Endodermal cell (in vitro differentiated cells): ENCODE data around the gene THSD4. TPM values are rescaled to one million over a fixed set of nuclear protein-coding genes. Genes with fewer than 3 reads are reported as not detected.

Experiments used
- DNase-seq: peaks from one replicate; pipeline ENCODE4 v3.0.0-alpha.2; 2017
- H3K27ac ChIP-seq: 2 replicates; pipeline ENCODE4 v1.5.1; 2013; ENCODE audit warnings: mild to moderate bottlenecking, low read depth, low read length, moderate library complexity
- H3K27me3 ChIP-seq: 2 replicates; pipeline ENCODE4 v1.6.1; 2013; ENCODE audit warnings: mild to moderate bottlenecking, low read length, moderate library complexity; ENCODE audit not compliant: insufficient read depth, control insufficient read depth, poor library complexity, severe bottlenecking
- H3K36me3 ChIP-seq: 2 replicates; pipeline ENCODE4 v1.7.0; 2013; ENCODE audit warnings: mild to moderate bottlenecking, low read length, moderate library complexity; ENCODE audit not compliant: control insufficient read depth, insufficient read depth
- H3K4me1 ChIP-seq: one replicate; pipeline ENCODE4 v1.7.0; 2013; ENCODE audit warnings: low read length; ENCODE audit not compliant: control insufficient read depth, insufficient read depth
- H3K4me3 ChIP-seq: 2 replicates; pipeline ENCODE4 v1.5.1; 2013; ENCODE audit warnings: mild to moderate bottlenecking, low read length, moderate library complexity
- H3K9ac ChIP-seq: 2 replicates; pipeline ENCODE4 v1.6.1; 2013; ENCODE audit warnings: mild to moderate bottlenecking, low read length, moderate library complexity; ENCODE audit not compliant: poor library complexity, severe bottlenecking; ENCODE audit errors: extremely low read depth
- H3K9me3 ChIP-seq: 2 replicates; pipeline ENCODE4 v1.6.1; 2013; ENCODE audit warnings: mild to moderate bottlenecking, low read length, moderate library complexity; ENCODE audit not compliant: control insufficient read depth
- H3K27ac Mint-ChIP-seq: 2 replicates; pipeline ENCODE4 v1.8.0; 2020; ENCODE audit warnings: mixed read lengths
- H3K27me3 Mint-ChIP-seq: 2 replicates; pipeline ENCODE4 v1.8.0; 2021; ENCODE audit warnings: mild to moderate bottlenecking, mixed read lengths; ENCODE audit not compliant: insufficient read depth
- H3K36me3 Mint-ChIP-seq: 2 replicates; pipeline ENCODE4 v1.8.0; 2020; ENCODE audit warnings: low read depth, mixed read lengths
- H3K4me1 Mint-ChIP-seq: 2 replicates; pipeline ENCODE4 v1.8.0; 2020; ENCODE audit warnings: mixed read lengths
- H3K4me3 Mint-ChIP-seq: 2 replicates; pipeline ENCODE4 v1.8.0; 2020; ENCODE audit warnings: mild to moderate bottlenecking, moderate library complexity, mixed read lengths
- H3K9me3 Mint-ChIP-seq: 2 replicates; pipeline ENCODE4 v1.8.0; 2020; ENCODE audit warnings: mild to moderate bottlenecking, mixed read lengths
- WGBS, 2 experiments: methylation state at CpG; one replicate each; pipeline versions ENCODE4 v1.1.5 to v1.1.7; 2013; ENCODE audit warnings: missing lambda C conversion rate in 2 of 2, mixed read lengths in 1 of 2; ENCODE audit not compliant: insufficient coverage in 1 of 2, insufficient read length in 1 of 2; 5-methylcytosine and 5-hydroxymethylcytosine counted together
- total RNA-seq, 2 donors: library from RNA; stranded (reverse); fragmentation: NEBNext Ultra II Directional in 1 of 2; extraction: Animal tissue kit (Norgen Biotek cat#: 25700) in 1 of 2; gene quantifications; 2 replicates in 1 of 2; 3 replicates in 1 of 2; pipeline ENCODE4 v1.2.1, GENCODE V29; 2021
- TF ChIP-seq, protein P1 (sequence below): fragments of 200-600 bp; sonication (generic); conservative IDR thresholded peaks from 2 replicates; pipeline ENCODE4 v1.5.0; 2021; ENCODE audit warnings: antibody characterized with exemption, mild to moderate bottlenecking

The THSD4 gene
- total RNA-seq, 2 donors from 2014 or later = 4.6 to 5.4 TPM

DNA sequence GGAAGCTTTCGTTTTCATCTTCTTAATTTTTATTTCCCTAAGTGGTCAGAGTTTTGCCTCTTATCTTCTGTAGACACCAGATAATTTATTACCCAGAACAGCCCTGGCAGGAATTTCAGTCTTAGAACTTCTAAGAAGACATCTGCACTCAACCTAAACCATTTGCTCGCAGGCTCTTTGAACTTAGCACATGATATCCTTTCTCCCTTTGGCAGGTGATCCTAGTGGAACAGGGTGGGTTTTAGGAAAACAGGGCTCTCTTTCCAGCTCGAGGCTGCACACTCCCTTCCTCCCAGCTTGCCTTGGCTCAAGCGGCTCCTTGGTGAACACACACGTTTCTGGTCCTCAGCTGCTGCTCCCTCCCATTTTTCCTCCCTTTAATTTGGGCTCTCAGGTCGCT is 116.5 kb downstream of the THSD4 start:
- Histone ChIP-seq H3K9me3 (no peaks in the 10 kb centered on the region), H3K9ac (no peak overlapping the region), H3K36me3 (no peaks in the 10 kb centered on the region), H3K27ac (no peak overlapping the region), H3K4me3 (no peak overlapping the region), H3K4me1 (peaks cover 6% of the 10 kb centered on the region), H3K27me3 (no peaks in the 10 kb centered on the region)
- no peaks in the 10 kb centered on the region for H3K36me3 Mint-ChIP-seq
- no peak overlapping the region for H3K27ac Mint-ChIP-seq
- H3K9me3 Mint-ChIP-seq = no peaks in the 10 kb centered on the region
- WGBS, 2 experiments = 86 to 87% methylated on average over 5 to 6 of the region's 6 CpGs
- TF ChIP-seq, protein P1, sequence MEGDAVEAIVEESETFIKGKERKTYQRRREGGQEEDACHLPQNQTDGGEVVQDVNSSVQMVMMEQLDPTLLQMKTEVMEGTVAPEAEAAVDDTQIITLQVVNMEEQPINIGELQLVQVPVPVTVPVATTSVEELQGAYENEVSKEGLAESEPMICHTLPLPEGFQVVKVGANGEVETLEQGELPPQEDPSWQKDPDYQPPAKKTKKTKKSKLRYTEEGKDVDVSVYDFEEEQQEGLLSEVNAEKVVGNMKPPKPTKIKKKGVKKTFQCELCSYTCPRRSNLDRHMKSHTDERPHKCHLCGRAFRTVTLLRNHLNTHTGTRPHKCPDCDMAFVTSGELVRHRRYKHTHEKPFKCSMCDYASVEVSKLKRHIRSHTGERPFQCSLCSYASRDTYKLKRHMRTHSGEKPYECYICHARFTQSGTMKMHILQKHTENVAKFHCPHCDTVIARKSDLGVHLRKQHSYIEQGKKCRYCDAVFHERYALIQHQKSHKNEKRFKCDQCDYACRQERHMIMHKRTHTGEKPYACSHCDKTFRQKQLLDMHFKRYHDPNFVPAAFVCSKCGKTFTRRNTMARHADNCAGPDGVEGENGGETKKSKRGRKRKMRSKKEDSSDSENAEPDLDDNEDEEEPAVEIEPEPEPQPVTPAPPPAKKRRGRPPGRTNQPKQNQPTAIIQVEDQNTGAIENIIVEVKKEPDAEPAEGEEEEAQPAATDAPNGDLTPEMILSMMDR = no peak
- H3K4me1 Mint-ChIP-seq = peaks cover 12% of the 10 kb centered on the region
- H3K27me3 Mint-ChIP-seq = no peaks in the 10 kb centered on the region
- no peak overlapping the region for H3K4me3 Mint-ChIP-seq
- DNase-seq = no peak

DNA sequence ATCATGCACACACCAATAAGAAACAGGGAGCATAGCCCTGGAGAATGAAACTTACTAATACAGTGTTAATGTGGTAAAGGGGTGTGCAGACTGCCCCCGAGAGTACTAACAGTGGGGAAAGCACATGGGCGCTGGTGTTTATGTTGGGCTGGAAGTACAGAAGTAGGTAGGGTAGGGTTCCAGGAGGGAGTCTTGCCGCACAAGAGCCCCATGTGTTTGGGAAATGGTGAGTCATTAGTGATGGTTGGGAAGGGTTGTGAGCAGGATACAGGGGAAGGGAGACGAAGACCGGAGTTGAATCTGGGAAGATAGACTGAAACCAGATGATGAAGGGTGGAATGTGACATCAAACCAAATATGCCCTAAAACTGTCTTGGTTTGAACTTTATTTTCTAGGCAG is 117.1 kb downstream of the THSD4 start:
- H3K4me1 ChIP-seq = no peaks in the 10 kb centered on the region
- no peak overlapping the region for H3K4me3 Mint-ChIP-seq
- no peaks in the 10 kb centered on the region for H3K9me3 ChIP-seq
- H3K36me3 ChIP-seq = no peaks in the 10 kb centered on the region
- no peak overlapping the region for H3K9ac ChIP-seq
- H3K27ac Mint-ChIP-seq = no peak overlapping the region
- no peak overlapping the region for H3K4me3 ChIP-seq
- no peaks in the 10 kb centered on the region for H3K27me3 Mint-ChIP-seq
- peaks cover 6% of the 10 kb centered on the region for H3K4me1 Mint-ChIP-seq
- no peak for DNase-seq
- H3K27me3 ChIP-seq = no peaks in the 10 kb centered on the region
- H3K9me3 Mint-ChIP-seq = no peaks in the 10 kb centered on the region
- H3K27ac ChIP-seq = no peak overlapping the region
- WGBS, 2 experiments = 88 to 90% methylated on average over 5 of the region's 5 CpGs
- no peaks in the 10 kb centered on the region for H3K36me3 Mint-ChIP-seq
- TF ChIP-seq, protein P1 = no peak

DNA sequence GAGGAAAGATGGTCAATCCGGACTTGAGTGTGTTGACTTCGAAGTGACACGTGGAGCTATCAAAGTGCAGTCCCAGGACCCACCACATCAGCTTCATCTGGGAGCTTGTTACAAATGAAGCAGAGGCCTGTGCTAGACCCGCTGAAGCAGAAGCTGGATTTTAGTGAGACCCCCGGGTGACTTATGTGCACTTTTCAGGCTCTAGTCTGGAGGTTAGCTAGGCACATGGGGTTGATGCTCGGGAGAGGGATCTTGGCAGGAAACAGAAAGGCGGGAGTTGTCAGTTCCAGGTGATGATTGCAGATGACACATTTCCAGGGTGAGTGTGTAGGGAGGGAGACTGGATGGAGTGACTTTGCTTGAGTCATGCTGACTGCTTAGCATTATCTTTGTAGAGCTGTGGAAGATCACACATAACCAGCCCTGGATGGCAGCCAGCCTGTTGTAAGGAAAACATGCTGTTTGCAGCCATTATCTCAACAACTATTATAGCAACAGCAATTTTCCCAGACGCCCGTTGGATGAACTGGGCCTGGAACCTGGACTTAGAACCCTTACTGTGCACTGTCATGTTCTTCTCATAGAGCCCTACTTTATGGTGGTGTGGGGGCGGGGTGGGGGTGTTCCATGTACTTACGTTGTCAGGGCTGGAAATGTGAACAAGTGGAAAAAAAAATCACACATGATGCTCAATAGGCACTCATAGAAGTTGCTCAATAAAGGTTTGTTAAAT is 122.4 kb downstream of the THSD4 start:
- Mint-ChIP-seq H3K27ac (no peak overlapping the region), H3K4me1 (peaks cover 5% of the 10 kb centered on the region), H3K4me3 (no peak overlapping the region), H3K27me3 (no peaks in the 10 kb centered on the region), H3K9me3 (no peaks in the 10 kb centered on the region), H3K36me3 (no peaks in the 10 kb centered on the region)
- Histone ChIP-seq H3K36me3 (no peaks in the 10 kb centered on the region), H3K4me3 (no peak overlapping the region), H3K27ac (no peak overlapping the region), H3K4me1 (no peaks in the 10 kb centered on the region), H3K27me3 (no peaks in the 10 kb centered on the region), H3K9me3 (no peaks in the 10 kb centered on the region), H3K9ac (no peak overlapping the region)
- TF ChIP-seq, protein P1 = no peak
- no peak for DNase-seq
- 92% methylated on average over 7 to 11 of the region's 11 CpGs for WGBS, 2 experiments
